HUES48 (cell line): Measurements from ENCODE around the gene IRF8.

Source experiments
- H3K27ac ChIP-seq: one replicate; pipeline ENCODE4 v1.7.0; 2013; ENCODE audit warnings: low read depth, low read length, inconsistent platforms
- H3K27me3 ChIP-seq: 2 replicates; pipeline ENCODE4 v1.6.1; 2013; ENCODE audit warnings: mild to moderate bottlenecking, low read length; ENCODE audit not compliant: control insufficient read depth, insufficient read depth
- H3K36me3 ChIP-seq: 2 replicates; pipeline ENCODE4 v1.6.1; 2013; ENCODE audit warnings: low read length; ENCODE audit not compliant: control insufficient read depth, insufficient read depth
- H3K4me1 ChIP-seq: 2 replicates; pipeline ENCODE4 v1.6.1; 2013; ENCODE audit warnings: mild to moderate bottlenecking, low read length; ENCODE audit not compliant: control insufficient read depth, insufficient read depth
- H3K4me3 ChIP-seq: 2 replicates; pipeline ENCODE4 v1.5.1; 2013; ENCODE audit warnings: mild to moderate bottlenecking, low read depth, low read length
- H3K9ac ChIP-seq: 2 replicates; pipeline ENCODE4 v1.6.1; 2013; ENCODE audit warnings: mild to moderate bottlenecking, low read depth, low read length, moderate library complexity
- H3K9me3 ChIP-seq: 2 replicates; pipeline ENCODE4 v1.6.1; 2013; ENCODE audit warnings: low read length; ENCODE audit not compliant: control insufficient read depth, insufficient read depth

IRF8 gene

GRCh38 chr16:85952197-85952596 lies 53.2 kb downstream of the IRF8 start:
- no peaks in the 10 kb centered on the region for H3K27me3 ChIP-seq
- no peak overlapping the region for H3K27ac ChIP-seq

GRCh38 chr16:85952811-85953210 lies 53.8 kb downstream of the IRF8 start:
- H3K27me3 ChIP-seq: no peaks in the 10 kb centered on the region
- H3K9ac ChIP-seq: no peak overlapping the region
- H3K27ac ChIP-seq: no peak overlapping the region
- no peak overlapping the region for H3K4me3 ChIP-seq
- no peaks in the 10 kb centered on the region for H3K36me3 ChIP-seq
- no peaks in the 10 kb centered on the region for H3K4me1 ChIP-seq
- H3K9me3 ChIP-seq: no peaks in the 10 kb centered on the region

More at GRCh38 chr16:85952197-85952596, 53.2 kb downstream of the IRF8 start:
- Histone ChIP-seq H3K36me3 (no peaks in the 10 kb centered on the region), H3K4me3 (no peak overlapping the region), H3K9me3 (no peaks in the 10 kb centered on the region), H3K9ac (no peak overlapping the region), H3K4me1 (no peaks in the 10 kb centered on the region)

GRCh38 chr16:85954927-85955519 lies 56.1 kb downstream of the IRF8 start:
- Histone ChIP-seq H3K9me3 (no peaks in the 10 kb centered on the region), H3K4me1 (no peaks in the 10 kb centered on the region), H3K27me3 (no peaks in the 10 kb centered on the region), H3K4me3 (no peak overlapping the region), H3K27ac (no peak overlapping the region), H3K36me3 (no peaks in the 10 kb centered on the region), H3K9ac (no peak overlapping the region)

GRCh38 chr16:85955566-85955965 lies 56.6 kb downstream of the IRF8 start:
- Histone ChIP-seq H3K27me3 (no peaks in the 10 kb centered on the region), H3K9me3 (no peaks in the 10 kb centered on the region), H3K4me3 (no peak overlapping the region), H3K4me1 (no peaks in the 10 kb centered on the region), H3K36me3 (no peaks in the 10 kb centered on the region), H3K9ac (no peak overlapping the region), H3K27ac (no peak overlapping the region)

DNA sequence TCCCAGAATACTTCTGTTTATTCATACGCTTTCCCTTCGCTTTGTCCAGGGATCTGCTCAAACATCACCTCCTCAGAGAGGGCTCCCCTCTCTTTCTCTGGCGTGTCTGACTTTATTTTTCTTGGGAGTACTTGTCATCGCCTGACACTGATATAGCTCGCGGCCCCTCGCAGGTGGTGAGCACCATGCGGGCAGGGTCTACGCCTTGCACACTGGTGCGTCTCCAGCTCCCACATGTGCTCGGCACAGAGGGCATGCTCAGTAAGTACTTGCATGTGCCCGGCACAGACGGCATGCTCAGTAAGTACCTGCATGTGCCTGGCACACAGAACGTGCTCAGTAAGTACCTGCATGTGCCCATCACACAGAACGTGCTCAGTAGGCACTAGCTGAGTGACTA lies 57.5 kb downstream of the IRF8 start:
- no peaks in the 10 kb centered on the region for H3K9me3 ChIP-seq
- no peaks in the 10 kb centered on the region for H3K4me1 ChIP-seq
- no peaks in the 10 kb centered on the region for H3K36me3 ChIP-seq
- no peaks in the 10 kb centered on the region for H3K27me3 ChIP-seq
- H3K9ac ChIP-seq: no peak overlapping the region
- H3K4me3 ChIP-seq: no peak overlapping the region
- no peak overlapping the region for H3K27ac ChIP-seq

DNA sequence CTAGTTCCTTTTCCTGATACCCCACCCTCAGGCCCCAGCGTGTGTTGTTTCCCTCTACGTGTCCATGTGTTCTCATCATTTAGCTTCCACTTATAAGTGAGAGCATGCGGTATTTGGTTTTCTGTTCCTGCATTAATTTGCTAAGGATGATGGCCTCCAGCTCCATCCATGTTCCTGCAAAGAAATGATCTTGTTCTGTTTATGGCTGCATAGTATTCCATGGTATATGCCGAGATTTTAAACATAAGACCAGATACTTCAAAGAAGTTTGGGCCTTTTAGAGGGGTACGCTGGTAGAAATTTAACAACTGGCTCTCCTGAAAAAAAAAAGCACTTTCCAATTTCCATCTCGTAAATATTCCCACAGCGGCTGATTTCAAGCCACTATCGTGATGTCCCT lies 59.8 kb downstream of the IRF8 start:
- H3K36me3 ChIP-seq: no peaks in the 10 kb centered on the region
- no peak overlapping the region for H3K4me3 ChIP-seq
- no peaks in the 10 kb centered on the region for H3K9me3 ChIP-seq
- no peak overlapping the region for H3K27ac ChIP-seq
- H3K27me3 ChIP-seq: no peaks in the 10 kb centered on the region
- no peak overlapping the region for H3K9ac ChIP-seq
- no peaks in the 10 kb centered on the region for H3K4me1 ChIP-seq

DNA sequence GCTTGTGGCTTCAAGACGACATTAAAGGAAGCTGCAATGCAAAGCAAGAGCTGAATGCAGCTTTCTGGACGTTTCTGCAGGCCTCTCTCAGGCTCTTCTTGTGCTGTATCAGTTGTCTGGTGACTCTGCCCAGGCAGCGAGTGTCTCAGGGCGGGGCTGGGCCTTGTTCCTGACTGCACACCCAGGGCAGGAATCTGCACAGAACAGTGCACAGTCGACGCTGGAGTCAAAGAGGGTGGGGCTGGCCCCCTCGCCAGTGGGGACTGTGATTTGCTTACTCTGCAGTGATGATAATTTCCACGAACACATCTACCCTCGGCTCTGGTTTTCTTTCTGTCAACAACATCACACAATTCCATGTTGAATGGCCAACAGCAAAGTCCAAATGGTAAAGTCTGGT lies 60.7 kb downstream of the IRF8 start:
- Histone ChIP-seq H3K27ac (no peak overlapping the region), H3K9ac (no peak overlapping the region), H3K36me3 (no peaks in the 10 kb centered on the region), H3K4me3 (no peak overlapping the region), H3K4me1 (no peaks in the 10 kb centered on the region), H3K9me3 (no peaks in the 10 kb centered on the region), H3K27me3 (no peaks in the 10 kb centered on the region)

- no peak overlapping the region for H3K4me3 ChIP-seq
- H3K36me3 ChIP-seq: no peaks in the 10 kb centered on the region
- H3K4me1 ChIP-seq: no peaks in the 10 kb centered on the region
- H3K27ac ChIP-seq: no peak overlapping the region
- H3K9ac ChIP-seq: no peak overlapping the region
- no peaks in the 10 kb centered on the region for H3K9me3 ChIP-seq
- H3K27me3 ChIP-seq: no peaks in the 10 kb centered on the region
These were observed 61.6 kb downstream of the IRF8 start for GRCh38 chr16:85960486-85961046.

DNA sequence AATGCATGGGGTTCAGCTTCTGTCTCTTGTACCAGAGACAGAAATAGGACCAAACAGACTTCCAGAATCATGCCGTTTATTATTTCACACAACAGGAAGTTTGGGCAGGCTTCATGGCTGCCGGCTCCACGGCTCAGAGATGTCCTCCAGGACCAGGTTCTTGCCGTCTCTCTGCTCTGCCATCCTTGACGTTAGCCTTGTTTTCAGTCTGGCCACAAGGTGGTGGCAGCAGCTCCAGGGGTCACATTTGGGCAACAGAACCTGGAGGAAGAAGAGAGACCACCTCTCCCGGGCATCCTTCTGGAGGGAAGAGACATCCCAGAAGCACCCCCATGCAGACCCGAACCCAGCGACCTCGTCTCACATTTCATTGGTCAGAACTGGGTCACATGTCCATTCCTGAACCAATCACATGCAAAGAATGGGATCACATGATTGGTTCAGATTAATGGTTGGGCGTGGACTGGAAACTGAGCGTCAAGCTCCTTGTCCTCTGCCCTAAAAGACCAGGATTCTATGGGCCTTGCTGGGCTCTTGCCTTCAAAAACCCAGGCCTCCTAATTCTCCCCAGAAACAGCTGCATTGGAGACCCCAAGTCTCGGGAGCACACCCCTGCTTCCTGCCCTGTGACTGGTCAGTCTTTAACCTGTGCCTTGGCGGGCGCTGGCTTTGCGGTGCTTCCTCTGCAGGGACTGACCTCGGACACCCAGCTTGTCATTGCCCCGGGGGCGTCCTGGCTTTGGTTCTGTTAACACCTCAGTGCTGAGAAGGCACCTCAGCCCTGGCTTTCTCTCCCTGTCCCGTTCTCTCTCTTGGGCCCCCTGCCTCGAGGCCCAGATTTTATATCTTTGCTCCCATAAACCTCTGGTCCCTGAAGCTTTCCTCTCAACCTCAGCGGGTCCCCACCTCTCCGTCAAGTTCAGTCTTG lies 63.3 kb downstream of the IRF8 start:
- Histone ChIP-seq H3K27ac (no peak overlapping the region), H3K9ac (no peak overlapping the region), H3K4me1 (no peaks in the 10 kb centered on the region), H3K9me3 (no peaks in the 10 kb centered on the region), H3K27me3 (no peaks in the 10 kb centered on the region), H3K36me3 (no peaks in the 10 kb centered on the region), H3K4me3 (no peak overlapping the region)

- Histone ChIP-seq H3K4me3 (no peak overlapping the region), H3K9ac (no peak overlapping the region), H3K27ac (no peak overlapping the region), H3K9me3 (no peaks in the 10 kb centered on the region), H3K36me3 (no peaks in the 10 kb centered on the region), H3K4me1 (no peaks in the 10 kb centered on the region), H3K27me3 (no peaks in the 10 kb centered on the region)
These were observed 64.9 kb downstream of the IRF8 start for GRCh38 chr16:85963753-85964285.

- H3K4me1 ChIP-seq: no peaks in the 10 kb centered on the region
- H3K27ac ChIP-seq: no peak overlapping the region
- no peaks in the 10 kb centered on the region for H3K9me3 ChIP-seq
These were observed 66.2 kb downstream of the IRF8 start for GRCh38 chr16:85965125-85965524.

More at GRCh38 chr16:85965125-85965524, 66.2 kb downstream of the IRF8 start:
- Histone ChIP-seq H3K4me3 (no peak overlapping the region), H3K27me3 (no peaks in the 10 kb centered on the region), H3K9ac (no peak overlapping the region), H3K36me3 (no peaks in the 10 kb centered on the region)
